SU-DHL-6 (cell line): ENCODE results near the gene CD8B.

ENCODE experiments used
- H2AFZ ChIP-seq: fragments of 200-600 bp; sonication (generic); 2 replicates; pipeline ENCODE4 v1.6.1; 2014; ENCODE audit warnings: low read depth, mild to moderate bottlenecking, moderate library complexity, mixed read lengths, antibody characterized with exemption, low read length; ENCODE audit not compliant: severe bottlenecking
- H3F3A ChIP-seq: fragments of 200-600 bp; shearing (Covaris generic); 2 replicates; pipeline ENCODE4 v1.6.0; 2016; ENCODE audit warnings: antibody characterized with exemption, mild to moderate bottlenecking; ENCODE audit not compliant: insufficient read depth
- H3K27ac ChIP-seq: fragments of 200-600 bp; sonication (generic); 2 replicates; pipeline ENCODE4 v1.5.1; 2016; ENCODE audit warnings: low read depth, mild to moderate bottlenecking, low read length, moderate library complexity, mixed read lengths
- H3K27me3 ChIP-seq: fragments of 200-600 bp; sonication (generic), shearing (Covaris generic); 2 replicates; pipeline ENCODE4 v1.6.0; 2014; ENCODE audit warnings: mild to moderate bottlenecking, low read length
- H3K36me3 ChIP-seq: fragments of 200-600 bp; sonication (generic); 2 replicates; pipeline ENCODE4 v1.6.1; 2014; ENCODE audit warnings: mild to moderate bottlenecking, low read length, mixed read lengths
- H3K4me2 ChIP-seq: fragments of 300-600, 200-600 bp; shearing (Covaris generic), sonication (generic); 2 replicates; pipeline ENCODE4 v1.6.0; 2014; ENCODE audit warnings: low read length, low read depth, mild to moderate bottlenecking; ENCODE audit not compliant: poor library complexity, severe bottlenecking
- H3K4me3 ChIP-seq: fragments of 200-600 bp; sonication (generic); 2 replicates; pipeline ENCODE4 v1.5.1; 2014; ENCODE audit warnings: antibody characterized with exemption, low read length, mild to moderate bottlenecking, mixed read lengths; ENCODE audit not compliant: insufficient read depth, poor library complexity, severe bottlenecking
- H3K79me2 ChIP-seq: fragments of 200-600 bp; sonication (generic); 2 replicates; pipeline ENCODE4 v1.6.1; 2014; ENCODE audit warnings: mild to moderate bottlenecking, low read length, moderate library complexity; ENCODE audit not compliant: insufficient read depth
- H3K9ac ChIP-seq: fragments of 200-600 bp; sonication (generic); 2 replicates; pipeline ENCODE4 v1.7.0; 2014; ENCODE audit warnings: mild to moderate bottlenecking, low read length
- H3K9me2 ChIP-seq: fragments of 200-600 bp; sonication (generic); replicated peaks from 2 replicates; pipeline ENCODE4 v1.6.1; 2014; ENCODE audit warnings: low read length; ENCODE audit not compliant: insufficient read depth
- H3K9me3 ChIP-seq: fragments of 200-600 bp; sonication (generic); 2 replicates; pipeline ENCODE4 v1.6.1; 2014; ENCODE audit warnings: low read length, mixed read lengths; ENCODE audit not compliant: insufficient read depth
- H4K20me1 ChIP-seq: fragments of 200-600 bp; sonication (generic); 2 replicates; pipeline ENCODE4 v1.6.1; 2014; ENCODE audit warnings: low read depth, mild to moderate bottlenecking, antibody characterized with exemption, low read length, moderate library complexity, mixed read lengths
- CTCF ChIP-seq: fragments of 200-600 bp; sonication (generic); IDR thresholded peaks from one replicate; pipeline ENCODE4 v1.5.1; 2017; ENCODE audit warnings: antibody characterized with exemption, mild to moderate bottlenecking, low read length, moderate library complexity; ENCODE audit not compliant: insufficient read depth, poor library complexity, severe bottlenecking
- EZH2phosphoT487 ChIP-seq: fragments of 200-600 bp; sonication (generic), shearing (Covaris generic); conservative IDR thresholded peaks from 2 replicates; pipeline ENCODE4 v1.6.1; 2018; ENCODE audit warnings: mild to moderate bottlenecking, antibody characterized with exemption, low read length, moderate library complexity, mixed read lengths

The CD8B gene

GRCh38 chr2:86782748-86783147 is 78.9 kb downstream of the CD8B start:
- H3K9ac ChIP-seq: no peak overlapping the region
- no peaks in the 10 kb centered on the region for H3K36me3 ChIP-seq
- H3K9me2 ChIP-seq: no peaks in the 10 kb centered on the region
- no peaks in the 10 kb centered on the region for H4K20me1 ChIP-seq
- no peaks in the 10 kb centered on the region for H3K27me3 ChIP-seq
- TF ChIP-seq EZH2phosphoT487 (no peak), CTCF (no peak)
- H3K4me2 ChIP-seq: no peak overlapping the region
- no peak overlapping the region for H2AFZ ChIP-seq
- H3K27ac ChIP-seq: no peak overlapping the region
- no peaks in the 10 kb centered on the region for H3K9me3 ChIP-seq
- no peaks in the 10 kb centered on the region for H3F3A ChIP-seq
- no peak overlapping the region for H3K4me3 ChIP-seq
- H3K79me2 ChIP-seq: no peaks in the 10 kb centered on the region

GRCh38 chr2:86781363-86781762 is 80.3 kb downstream of the CD8B start:
- Histone ChIP-seq H4K20me1 (no peaks in the 10 kb centered on the region), H3K79me2 (no peaks in the 10 kb centered on the region), H3K36me3 (no peaks in the 10 kb centered on the region), H3K4me3 (no peak overlapping the region), H3K9ac (no peak overlapping the region), H3K27me3 (no peaks in the 10 kb centered on the region), H3F3A (no peaks in the 10 kb centered on the region), H2AFZ (no peak overlapping the region), H3K9me2 (no peaks in the 10 kb centered on the region), H3K4me2 (no peak overlapping the region), H3K9me3 (no peaks in the 10 kb centered on the region), H3K27ac (no peak overlapping the region)
- TF ChIP-seq EZH2phosphoT487 (no peak), CTCF (no peak)

GRCh38 chr2:86779971-86780370 is 81.7 kb downstream of the CD8B start:
- H3K4me3 ChIP-seq: no peak overlapping the region
- H2AFZ ChIP-seq: no peak overlapping the region
- H3F3A ChIP-seq: no peaks in the 10 kb centered on the region
- no peaks in the 10 kb centered on the region for H3K36me3 ChIP-seq
- H3K27ac ChIP-seq: no peak overlapping the region
- H3K9ac ChIP-seq: no peak overlapping the region
- H4K20me1 ChIP-seq: no peaks in the 10 kb centered on the region
- H3K27me3 ChIP-seq: no peaks in the 10 kb centered on the region
- H3K9me2 ChIP-seq: no peaks in the 10 kb centered on the region
- H3K4me2 ChIP-seq: no peak overlapping the region
- H3K79me2 ChIP-seq: no peaks in the 10 kb centered on the region
- no peaks in the 10 kb centered on the region for H3K9me3 ChIP-seq
- TF ChIP-seq EZH2phosphoT487 (no peak), CTCF (no peak)
